Sciatic nerve (tissue), 1 donor: ENCODE data around the gene CELA3A. TPM values are rescaled to one million over a fixed set of nuclear protein-coding genes. Genes with fewer than 3 reads are reported as not detected.

Experiments used
- total RNA-seq: library from RNA; stranded (reverse); fragmentation: NEBNext Ultra II Directional; extraction: Animal tissue kit (Norgen Biotek cat#: 25700); gene quantifications from one replicate; pipeline ENCODE4 v1.2.1, GENCODE V29; 2021
- donor health status: DM: no; HTN: no; CAD: no.

Gene CELA3A
- total RNA-seq, 1 donor from 2014 or later = 2.9 TPM

Other genes with a start within 250 kb of the CELA3A start
- gene USP48, start 218.5 kb upstream of the CELA3A start, total RNA-seq = 112 TPM
- 0.13 TPM for gene LDLRAD2, start 189.4 kb upstream of the CELA3A start, total RNA-seq
- 887 TPM for gene HSPG2, start 64.3 kb upstream of the CELA3A start, total RNA-seq
- 1.2 TPM for gene CELA3B, start 24.6 kb upstream of the CELA3A start, total RNA-seq
- gene CDC42, start 51.1 kb downstream of the CELA3A start, total RNA-seq = 221 TPM
- gene WNT4, start 141.4 kb downstream of the CELA3A start, total RNA-seq = 0.22 TPM